ENCODE data around the gene SGPP2. TPM values are rescaled to one million over a fixed set of nuclear protein-coding genes. Genes with fewer than 3 reads are reported as not detected.

The SGPP2 gene
- total and polyA plus RNA-seq, 2 donors from 2014 or later: 8.2 to 89.8 TPM

DNA sequence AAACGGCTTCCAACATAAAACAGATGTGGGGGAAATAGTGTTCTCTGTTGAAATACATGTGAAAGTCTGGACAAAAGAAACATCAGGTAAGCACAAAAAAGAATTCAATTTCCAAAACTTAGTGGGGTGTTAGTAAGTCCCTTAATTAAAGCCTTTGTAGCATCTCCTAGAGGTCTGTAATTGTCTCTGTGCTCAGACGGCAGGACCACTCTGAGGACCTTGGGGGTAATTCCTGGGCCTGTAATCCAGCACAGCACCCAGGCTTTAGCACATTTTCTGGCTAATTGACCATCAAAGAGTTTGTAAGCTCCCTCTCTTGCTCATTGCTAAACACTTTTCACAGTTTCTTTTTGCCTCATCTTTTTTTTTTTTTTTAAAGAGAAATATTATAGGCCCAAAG is 151.3 kb downstream of the SGPP2 start:
- no peak for TF ChIP-seq CTCF (IDR thresholded peaks at IDR 0.05; ENCODE audit: borderline replicate concordance, extremely low read depth, insufficient read depth)
- peaks cover 0 to 5% (median 5%) of the 10 kb centered on the region in 3 donors for H3K36me3 ChIP-seq (ENCODE audit: control insufficient read depth in 2 of 3, insufficient read depth in 3 of 3, low read length in 3 of 3)

DNA sequence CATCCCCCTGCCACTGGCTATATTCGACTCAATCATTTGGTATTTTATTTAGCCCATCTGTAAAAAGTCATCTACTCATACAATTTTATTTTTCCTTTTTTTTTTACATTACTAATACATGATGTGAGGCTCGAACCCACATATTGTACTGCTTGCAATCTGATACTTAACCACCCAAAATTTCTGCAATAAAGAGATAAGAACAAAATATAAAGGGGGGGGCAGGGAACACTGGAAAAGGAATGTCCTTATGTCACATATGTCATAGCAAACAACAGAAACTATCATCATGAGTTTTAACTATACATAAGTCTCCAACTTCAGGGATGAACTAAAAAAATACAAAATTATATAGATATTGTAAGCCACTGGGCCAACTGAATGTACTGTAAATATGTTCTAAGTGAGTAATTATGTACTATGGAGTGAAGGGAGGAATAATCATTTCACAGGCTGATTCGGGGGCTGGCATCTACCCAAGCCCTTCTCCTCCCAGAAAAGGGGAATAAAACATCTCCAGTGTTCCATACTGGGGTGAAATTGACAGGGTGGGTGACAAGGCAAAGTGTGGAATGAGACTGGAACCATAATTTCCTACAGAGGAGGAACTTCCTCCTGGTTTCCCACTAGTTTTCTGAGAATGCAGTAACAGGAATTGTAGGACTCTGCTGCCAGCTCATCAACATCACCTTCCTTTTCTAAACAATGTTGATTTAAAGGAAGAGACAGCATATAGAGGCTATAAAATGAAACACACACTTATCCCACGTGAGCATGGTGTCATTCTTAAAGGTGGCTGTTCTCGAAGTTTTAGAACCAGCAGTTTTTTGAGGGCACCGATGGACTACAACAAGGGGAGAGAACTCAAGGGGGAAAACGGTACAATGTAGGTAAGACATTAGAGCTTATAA is 152.1 kb downstream of the SGPP2 start:
- TF ChIP-seq CTCF (IDR thresholded peaks at IDR 0.05; ENCODE audit: borderline replicate concordance, extremely low read depth, insufficient read depth): no peak
- Histone ChIP-seq H3K9me3 (ENCODE audit: control insufficient read depth in 2 of 3, insufficient read depth in 1 of 3, low read length in 3 of 3) (no peaks in the 10 kb centered on the region), H3K27ac (ENCODE audit: low read depth in 2 of 2, low read length in 2 of 2) (no peak overlapping the region), H3K27me3 (ENCODE audit: control insufficient read depth, insufficient read depth, low read length) (no peaks in the 10 kb centered on the region), H3K36me3 (ENCODE audit: control insufficient read depth in 2 of 3, insufficient read depth in 3 of 3, low read length in 3 of 3) (peaks cover 0 to 3% (median 3%) of the 10 kb centered on the region in 3 donors), H3K4me3 (ENCODE audit: low read length in 3 of 3) (no peak overlapping the region), H3K9ac (ENCODE audit: low read length in 3 of 3) (no peak overlapping the region), H3K4me1 (ENCODE audit: control insufficient read depth in 2 of 3, insufficient read depth in 2 of 3, low read depth in 1 of 3, low read length in 3 of 3) (peaks cover 0 to 5% (median 3%) of the 10 kb centered on the region in 3 donors)
- intact Hi-C loops (cut with DNase I): no loop called here
- DNase-seq (no peak), FAIRE-seq (no peak)

More for the DNA sequence above, 151.3 kb downstream of the SGPP2 start:
- intact Hi-C loops (cut with DNase I): no loop called here
- Histone ChIP-seq H3K27me3 (ENCODE audit: control insufficient read depth, insufficient read depth, low read length) (no peaks in the 10 kb centered on the region), H3K4me1 (ENCODE audit: control insufficient read depth in 2 of 3, insufficient read depth in 2 of 3, low read depth in 1 of 3, low read length in 3 of 3) (peaks cover 0 to 5% (median 3%) of the 10 kb centered on the region in 3 donors), H3K9ac (ENCODE audit: low read length in 3 of 3) (no peak overlapping the region), H3K9me3 (ENCODE audit: control insufficient read depth in 2 of 3, insufficient read depth in 1 of 3, low read length in 3 of 3) (no peaks in the 10 kb centered on the region), H3K27ac (ENCODE audit: low read depth in 2 of 2, low read length in 2 of 2) (no peak overlapping the region), H3K4me3 (ENCODE audit: low read length in 3 of 3) (no peak overlapping the region)
- DNase-seq: no peak
- no peak for FAIRE-seq

DNA sequence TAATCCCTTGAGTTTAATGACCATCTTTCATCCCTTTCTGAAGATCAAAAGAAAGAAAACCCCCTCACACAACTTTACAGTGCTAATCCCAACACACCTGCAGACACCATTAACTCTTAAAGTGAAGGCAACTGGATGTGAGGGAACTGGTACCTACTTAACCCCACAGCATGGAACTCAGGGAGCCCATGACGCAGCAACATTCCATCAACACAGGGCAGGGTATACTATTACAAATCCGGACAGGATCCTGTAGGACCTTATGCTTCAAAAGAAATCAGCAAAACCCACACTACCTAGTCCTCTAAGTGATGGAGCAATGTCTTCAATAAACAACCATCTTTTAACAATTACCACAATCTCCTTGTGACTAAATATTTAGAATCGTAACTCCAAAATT is 153.0 kb downstream of the SGPP2 start:
- H3K9me3 ChIP-seq (ENCODE audit: control insufficient read depth in 2 of 3, insufficient read depth in 1 of 3, low read length in 3 of 3): no peaks in the 10 kb centered on the region
- H3K4me3 ChIP-seq (ENCODE audit: low read length in 3 of 3): no peak overlapping the region
- TF ChIP-seq CTCF (IDR thresholded peaks at IDR 0.05; ENCODE audit: borderline replicate concordance, extremely low read depth, insufficient read depth): no peak
- intact Hi-C loops (cut with DNase I): no loop called here
- FAIRE-seq (no peak), DNase-seq (peak in 2 of 5 donors; percentile 22 to 33)
- no peaks in the 10 kb centered on the region for H3K27me3 ChIP-seq (ENCODE audit: control insufficient read depth, insufficient read depth, low read length)
- H3K36me3 ChIP-seq (ENCODE audit: control insufficient read depth in 2 of 3, insufficient read depth in 3 of 3, low read length in 3 of 3): no peaks in the 10 kb centered on the region
- H3K27ac ChIP-seq (ENCODE audit: low read depth in 2 of 2, low read length in 2 of 2): no peak overlapping the region
- H3K4me1 ChIP-seq (ENCODE audit: control insufficient read depth in 2 of 3, insufficient read depth in 2 of 3, low read depth in 1 of 3, low read length in 3 of 3): peaks cover 0 to 3% (median 3%) of the 10 kb centered on the region in 3 donors
- no peak overlapping the region for H3K9ac ChIP-seq (ENCODE audit: low read length in 3 of 3)
